Psoas muscle (tissue), 8 donors: ENCODE results near the gene AP1M2. TPM values are rescaled to one million over a fixed set of nuclear protein-coding genes. Genes with fewer than 3 reads are reported as not detected.
"Not testable (repeated sequence)": the region's sequence is repeated elsewhere in the genome, so short reads cannot be mapped to it uniquely, and the experiment has no call there.

Experiments used
- ATAC-seq, 4 donors: fragments of 200-7000 bp; cut with Tn5 transposase; one replicate each; pipeline ENCODE4 v1.9.1; 2020; ENCODE audit warnings: moderate library complexity in 3 of 4, mild to moderate bottlenecking in 2 of 4
- DNase-seq, 2 donors: peaks; one replicate each; pipeline ENCODE4 v3.0.0-alpha.2; 2020
- H3K27ac ChIP-seq: fragments of 200-600 bp; one replicate; pipeline ENCODE4 v1.8.0; 2022
- H3K27me3 ChIP-seq, 3 donors: fragments of 200-600 bp in 1 of 3; one replicate each; pipeline versions ENCODE4 v1.6.1 to v1.8.0; 2013 to 2022; ENCODE audit warnings: low read length in 2 of 3, mild to moderate bottlenecking in 2 of 3, moderate library complexity in 1 of 3; ENCODE audit not compliant: insufficient read depth in 3 of 3
- H3K36me3 ChIP-seq, 2 donors: fragments of 200-600 bp in 1 of 2; one replicate each; pipeline versions ENCODE4 v1.6.1 to v1.8.0; 2013 to 2022; ENCODE audit warnings: low read depth in 1 of 2, mild to moderate bottlenecking in 1 of 2, moderate library complexity in 1 of 2; ENCODE audit not compliant: insufficient read depth in 1 of 2
- H3K4me1 ChIP-seq: fragments of 200-600 bp; one replicate; pipeline ENCODE4 v1.8.0; 2022
- H3K4me3 ChIP-seq: fragments of 200-600 bp; one replicate; pipeline ENCODE4 v1.8.0; 2022; ENCODE audit warnings: mild to moderate bottlenecking
- H3K9me3 ChIP-seq: fragments of 200-600 bp; one replicate; pipeline ENCODE4 v1.8.0; 2022
- WGBS, 3 donors: extraction: QIAGEN DNeasy Blood & Tissue Kit; methylation state at CpG; one replicate each; pipeline versions ENCODE4 v1.1.6 to v1.1.7; 2013; 5-methylcytosine and 5-hydroxymethylcytosine counted together
- intact Hi-C, 2 donors: fragments of 100-400 bp; cut with DNase I; formaldehyde crosslinking; loops; one replicate each; pipeline versions ENCODE4 v1.11.0 to v1.14.2; 2022
- polyA plus RNA-seq, 3 donors: library from polyadenylated mRNA; stranded (reverse); fragments of 200-250 nt; gene quantifications; one replicate each; pipeline ENCODE4 v1.2.3, GENCODE V29; 2013
- total RNA-seq, 4 donors: library from RNA; stranded (reverse); fragmentation: NEBNext Ultra II Directional in 2 of 4; extraction: Animal tissue kit (Norgen Biotek cat#: 25700) in 2 of 4; gene quantifications; one replicate each; pipeline versions ENCODE4 v1.2.1 to v1.2.4, GENCODE V29; 2021 to 2023
- TF ChIP-seq, protein P1 (sequence below): fragments of 200-600 bp; IDR thresholded peaks from one replicate; pipeline ENCODE4 v1.8.0; 2022; ENCODE audit warnings: antibody characterized with exemption
- donor health status: healthy with polysubstance abuse.
- donor health status: DM: no; HTN: no; CAD: no; lungs with moderate emphysema.
- donor health status: Bipolar disorder and iron deficiency.
- donor health status: healthy.
- donor health status: DM: yes; HTN: yes; CAD: no.
- donor health status: DM: no; HTN: no; CAD: no.
- donor health status: DM: no; HTN: no; CAD: no.
- donor health status: DM: yes; HTN: yes; CAD: no.

The AP1M2 gene
- total and polyA plus RNA-seq, 7 donors = 0.13 TPM; not detected in 6

DNA sequence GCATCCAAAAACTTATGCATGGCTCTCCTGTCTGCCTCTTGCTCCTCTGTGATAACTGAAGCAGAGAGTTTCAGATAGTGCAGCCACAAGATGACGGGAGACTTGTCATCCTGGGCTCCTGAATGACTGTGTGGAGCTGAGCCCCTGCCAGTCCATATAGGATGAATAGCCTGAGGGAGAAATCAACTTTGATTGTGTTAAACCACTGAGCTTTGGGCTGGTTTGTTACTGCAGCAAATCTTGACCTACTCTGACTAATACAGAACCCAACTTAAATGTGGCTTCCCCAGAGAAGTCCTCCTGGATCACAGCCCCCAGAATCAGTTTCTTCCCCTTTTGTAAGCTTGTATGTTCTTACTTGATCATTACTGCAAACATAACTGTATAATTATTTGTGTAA lies 54.7 kb downstream of the AP1M2 start:
- DNase-seq (no peak), ATAC-seq (no peak)
- intact Hi-C loops = no loop called here
- Histone ChIP-seq H3K27me3 (no peaks in the 10 kb centered on the region), H3K4me1 (peaks cover 3% of the 10 kb centered on the region), H3K9me3 (no peaks in the 10 kb centered on the region), H3K36me3 (no peaks in the 10 kb centered on the region), H3K27ac (no peak overlapping the region), H3K4me3 (no peak overlapping the region)
- TF ChIP-seq, protein P1, sequence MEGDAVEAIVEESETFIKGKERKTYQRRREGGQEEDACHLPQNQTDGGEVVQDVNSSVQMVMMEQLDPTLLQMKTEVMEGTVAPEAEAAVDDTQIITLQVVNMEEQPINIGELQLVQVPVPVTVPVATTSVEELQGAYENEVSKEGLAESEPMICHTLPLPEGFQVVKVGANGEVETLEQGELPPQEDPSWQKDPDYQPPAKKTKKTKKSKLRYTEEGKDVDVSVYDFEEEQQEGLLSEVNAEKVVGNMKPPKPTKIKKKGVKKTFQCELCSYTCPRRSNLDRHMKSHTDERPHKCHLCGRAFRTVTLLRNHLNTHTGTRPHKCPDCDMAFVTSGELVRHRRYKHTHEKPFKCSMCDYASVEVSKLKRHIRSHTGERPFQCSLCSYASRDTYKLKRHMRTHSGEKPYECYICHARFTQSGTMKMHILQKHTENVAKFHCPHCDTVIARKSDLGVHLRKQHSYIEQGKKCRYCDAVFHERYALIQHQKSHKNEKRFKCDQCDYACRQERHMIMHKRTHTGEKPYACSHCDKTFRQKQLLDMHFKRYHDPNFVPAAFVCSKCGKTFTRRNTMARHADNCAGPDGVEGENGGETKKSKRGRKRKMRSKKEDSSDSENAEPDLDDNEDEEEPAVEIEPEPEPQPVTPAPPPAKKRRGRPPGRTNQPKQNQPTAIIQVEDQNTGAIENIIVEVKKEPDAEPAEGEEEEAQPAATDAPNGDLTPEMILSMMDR = no peak
- 88 to 100% (median 95%) methylated on average over 1 of the region's 1 CpG for WGBS, 3 donors

DNA sequence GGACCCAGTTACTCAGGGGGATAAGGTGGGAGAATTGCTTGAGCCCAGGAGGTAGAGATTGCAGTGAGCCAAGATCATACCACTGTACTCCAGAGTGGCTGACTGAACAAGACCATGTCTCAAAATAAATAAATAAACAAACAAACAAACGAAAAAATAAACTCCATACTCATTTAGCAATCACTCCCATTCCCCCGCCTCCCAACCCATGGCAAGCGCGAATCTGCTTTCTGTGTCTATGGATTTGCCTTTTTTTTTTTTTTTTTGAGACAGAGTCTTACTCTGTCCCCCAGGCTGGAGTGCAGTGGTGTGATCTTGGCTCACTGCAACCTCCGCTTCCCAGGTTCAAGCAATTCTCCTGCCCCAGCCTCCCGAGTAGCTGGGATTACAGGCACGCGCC lies 60.2 kb downstream of the AP1M2 start:
- H3K4me3 ChIP-seq, H3K27me3 ChIP-seq, H3K9me3 ChIP-seq, ATAC-seq, intact Hi-C loops, H3K27ac ChIP-seq, DNase-seq, H3K4me1 ChIP-seq, H3K36me3 ChIP-seq: not testable (repeated sequence)
- 78 to 87% (median 83%) methylated on average over 8 of the region's 8 CpGs for WGBS, 3 donors

DNA sequence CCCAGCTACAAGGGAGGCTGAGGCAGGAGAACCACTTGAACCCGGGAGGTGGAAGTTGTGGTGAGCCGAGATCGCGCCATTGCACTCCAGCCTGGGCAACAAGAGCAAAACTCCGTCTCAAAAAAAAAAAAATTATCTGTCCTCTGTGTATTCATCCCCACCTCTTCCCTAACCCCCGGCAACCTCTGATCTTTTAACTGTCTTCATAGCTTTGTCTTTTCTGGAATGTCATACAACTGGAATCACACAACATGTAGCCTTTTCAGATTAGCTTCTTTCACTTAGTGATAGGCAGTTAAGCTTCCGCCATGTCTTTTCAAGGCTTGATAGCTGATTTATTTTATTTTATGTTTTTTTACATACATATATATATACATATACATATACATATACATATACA lies 61.5 kb downstream of the AP1M2 start:
- ATAC-seq (no peak), DNase-seq (no peak)
- no peaks in the 10 kb centered on the region for H3K9me3 ChIP-seq
- no peak overlapping the region for H3K4me3 ChIP-seq
- no peaks in the 10 kb centered on the region for H3K36me3 ChIP-seq
- H3K4me1 ChIP-seq = no peaks in the 10 kb centered on the region
- intact Hi-C loops = no loop called here
- TF ChIP-seq, protein P1 = no peak
- no peak overlapping the region for H3K27ac ChIP-seq
- no peaks in the 10 kb centered on the region for H3K27me3 ChIP-seq
- WGBS, 3 donors = 90 to 95% (median 90%) methylated on average over 7 of the region's 7 CpGs

DNA sequence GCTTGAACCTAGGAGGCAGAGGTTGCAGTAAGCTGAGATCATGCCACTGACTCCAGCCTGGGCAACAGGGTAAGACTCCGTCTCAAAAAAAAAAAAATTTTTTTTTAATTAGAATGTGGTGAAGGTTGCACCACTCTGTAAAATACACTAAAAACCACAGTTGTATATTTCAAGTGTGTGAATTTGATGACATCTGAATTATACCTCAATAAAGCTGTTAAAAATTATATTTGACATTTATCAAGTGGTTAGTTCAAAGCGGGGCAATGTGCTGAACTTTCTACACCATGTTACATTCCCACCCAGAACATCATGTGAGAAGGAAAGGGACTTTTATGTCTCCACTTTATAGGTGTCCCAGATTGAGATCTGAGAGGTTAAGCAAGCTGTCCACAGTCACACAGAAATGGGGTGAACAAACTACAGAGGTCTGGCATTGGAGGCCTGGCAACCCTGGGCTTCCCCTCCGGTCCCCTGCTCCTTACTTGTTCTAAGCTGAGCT lies 63.9 kb downstream of the AP1M2 start:
- intact Hi-C loops = no loop called here
- ATAC-seq = no peak
- no peak for DNase-seq
- TF ChIP-seq, protein P1 = no peak
- no peak overlapping the region for H3K27ac ChIP-seq
- H3K4me3 ChIP-seq = no peak overlapping the region
- whole genome bisulfite sequencing, 3 donors = 71 to 81% (median 79%) methylated on average over 3 of the region's 3 CpGs
- H3K36me3 ChIP-seq = no peaks in the 10 kb centered on the region
- H3K27me3 ChIP-seq = peaks cover 0 to 21% (median 7%) of the 10 kb centered on the region in 3 donors
- H3K9me3 ChIP-seq = no peaks in the 10 kb centered on the region
- H3K4me1 ChIP-seq = no peaks in the 10 kb centered on the region

Other genes starting within 250 kb of the AP1M2 start
- gene ICAM3, start 247.7 kb downstream of the AP1M2 start, total RNA-seq = 10 to 100 TPM in 1 of 4 donors, 1 to 10 TPM in 3; 6.4 to 10.1 (median 8.1) TPM
- gene ICAM3, start 247.7 kb downstream of the AP1M2 start, polyA plus RNA-seq = 10 to 100 TPM in 1 of 3 donors, 1 to 10 TPM in 2; 7.8 to 10.1 (median 9.2) TPM
- 10 to 100 TPM; 37.1 to 57.6 (median 40.4) TPM for gene TYK2, start 206.7 kb downstream of the AP1M2 start, total RNA-seq
- 10 to 100 TPM; 40.7 to 58.8 (median 41.7) TPM for gene TYK2, start 206.7 kb downstream of the AP1M2 start, polyA plus RNA-seq
- 100 to 1,000 TPM; 165 to 182 (median 171) TPM for gene CDC37, start 183.8 kb downstream of the AP1M2 start, total RNA-seq
- gene CDC37, start 183.8 kb downstream of the AP1M2 start, polyA plus RNA-seq = 100 to 1,000 TPM; 208 to 268 (median 234) TPM
- gene PDE4A, start 166.8 kb downstream of the AP1M2 start, total RNA-seq = 10 to 100 TPM in 3 of 4 donors, 1 to 10 TPM in 1; 7.9 to 29.0 (median 16.8) TPM
- gene PDE4A, start 166.8 kb downstream of the AP1M2 start, polyA plus RNA-seq = 10 to 100 TPM in 2 of 3 donors, 1 to 10 TPM in 1; 4.1 to 15.1 (median 11.5) TPM
- gene KEAP1, start 84.0 kb downstream of the AP1M2 start, total RNA-seq = 100 to 1,000 TPM; 109 to 208 (median 169) TPM
- gene KEAP1, start 84.0 kb downstream of the AP1M2 start, polyA plus RNA-seq = 100 to 1,000 TPM; 154 to 242 (median 205) TPM
- gene S1PR5, start 69.9 kb downstream of the AP1M2 start, total RNA-seq = under 1 TPM; 0.15 to 0.30 (median 0.17) TPM
- gene S1PR5, start 69.9 kb downstream of the AP1M2 start, polyA plus RNA-seq = under 1 TPM; 0.07 to 0.12 (median 0.08) TPM
- gene ATG4D, start 43.4 kb downstream of the AP1M2 start, total RNA-seq = 10 to 100 TPM; 42.5 to 71.8 (median 60.8) TPM
- gene ATG4D, start 43.4 kb downstream of the AP1M2 start, polyA plus RNA-seq = 10 to 100 TPM; 49.3 to 95.7 (median 72.8) TPM
- 10 to 100 TPM; 17.3 to 20.6 (median 20.3) TPM for gene KRI1, start 21.3 kb downstream of the AP1M2 start, total RNA-seq
- 10 to 100 TPM; 14.8 to 21.6 (median 20.1) TPM for gene KRI1, start 21.3 kb downstream of the AP1M2 start, polyA plus RNA-seq
- 10 to 100 TPM in 3 of 4 donors, 1 to 10 TPM in 1; 6.1 to 13.1 (median 11.8) TPM for gene CDKN2D, start 18.3 kb downstream of the AP1M2 start, total RNA-seq
- gene CDKN2D, start 18.3 kb downstream of the AP1M2 start, polyA plus RNA-seq = 10 to 100 TPM; 18.0 to 29.2 (median 22.7) TPM
- 100 to 1,000 TPM in 1 of 4 donors, 10 to 100 TPM in 3; 73.8 to 104 (median 83.8) TPM for gene SLC44A2, start 38.2 kb upstream of the AP1M2 start, total RNA-seq
- gene SLC44A2, start 38.2 kb upstream of the AP1M2 start, polyA plus RNA-seq = 10 to 100 TPM; 36.3 to 73.4 (median 63.2) TPM
- gene ILF3, start 67.0 kb upstream of the AP1M2 start, total RNA-seq = 100 to 1,000 TPM; 112 to 189 (median 157) TPM
- gene ILF3, start 67.0 kb upstream of the AP1M2 start, polyA plus RNA-seq = 100 to 1,000 TPM in 2 of 3 donors, 10 to 100 TPM in 1; 70.6 to 148 (median 139) TPM
- gene QTRT1, start 114.1 kb upstream of the AP1M2 start, total RNA-seq = 10 to 100 TPM; 24.7 to 28.8 (median 27.1) TPM
- gene QTRT1, start 114.1 kb upstream of the AP1M2 start, polyA plus RNA-seq = 10 to 100 TPM; 15.9 to 33.4 (median 28.6) TPM
- gene DNM2, start 130.8 kb upstream of the AP1M2 start, total RNA-seq = 100 to 1,000 TPM; 117 to 143 (median 130) TPM
- 100 to 1,000 TPM in 1 of 3 donors, 10 to 100 TPM in 2; 70.6 to 149 (median 74.1) TPM for gene DNM2, start 130.8 kb upstream of the AP1M2 start, polyA plus RNA-seq
- 10 to 100 TPM; 30.1 to 37.5 (median 34.2) TPM for gene TMED1, start 248.9 kb upstream of the AP1M2 start, total RNA-seq
- 10 to 100 TPM; 54.4 to 79.3 (median 57.6) TPM for gene TMED1, start 248.9 kb upstream of the AP1M2 start, polyA plus RNA-seq